RWPE1 (cell line): ENCODE measurements around the gene NMT1.
A peak's percentile ranks its signal among the peaks of the same experiment; 100 is the strongest.

Experiments used
- CTCF ChIA-PET: fragments of 350-600 bp; sonication (Branson Sonifier 250); formaldehyde crosslinking; extraction: SDS; loops from one replicate; lab custom pipeline; 2021; lab: Yijun Ruan, JAX
- POLR2A ChIA-PET: fragments of 400-600 bp; formaldehyde crosslinking; extraction: SDS; loops from one replicate; lab custom pipeline; 2020; ENCODE audit warnings: antibody characterized with exemption; ENCODE audit not compliant: low non-redundant PET; lab: Yijun Ruan, JAX
- DNase-seq: peaks from one replicate; pipeline ENCODE4 v3.0.0; 2012; ENCODE audit warnings: low spot score
- H3K27ac ChIP-seq: fragments of 450-650 bp; 2 replicates; pipeline ENCODE4 v1.5.1; 2017
- CTCF ChIP-seq: fragments of 450-650 bp; conservative IDR thresholded peaks from 2 replicates; pipeline ENCODE4 v1.5.1; 2017; ENCODE audit warnings: low read depth, mild to moderate bottlenecking

The NMT1 gene

GRCh38 chr17:45144199-45145034, 83.3 kb downstream of the NMT1 start:
- POLR2A ChIA-PET, result interaction anchor here (0.5 to 1.0 kb wide), 2 partner anchors 9 to 11 kb away, joined by 4 to 6 read pairs; partner anchors contain the start of gene ACBD4
- no peak for DNase-seq
- no peak for TF ChIP-seq CTCF
- H3K27ac ChIP-seq, result peak overlapping the region; percentile 95
- CTCF ChIA-PET, result interaction anchor here (0.6 to 1.4 kb wide), 3 partner anchors 9 to 1955 kb away, joined by 3 to 10 read pairs (median 9); partner anchors contain the start of gene ACBD4

GRCh38 chr17:45145035-45145389, 83.9 kb downstream of the NMT1 start:
- peak overlapping the region; percentile 95 for H3K27ac ChIP-seq
- DNase-seq, result no peak
- ChIA-PET POLR2A (interaction anchor here (0.5 to 0.6 kb wide), 2 partner anchors 11 to 28 kb away, joined by 3 to 6 read pairs; no protein-coding TSS in a partner anchor), CTCF (interaction anchor here (1.7 kb wide), 1 partner anchor 10 kb away, joined by 8 read pairs; the partner anchor contains the start of gene ACBD4)
- no peak for TF ChIP-seq CTCF

GRCh38 chr17:45146166-45146565, 85.0 kb downstream of the NMT1 start:
- ChIA-PET CTCF (interaction anchor here (0.9 to 1.7 kb wide), 4 partner anchors 11 to 52 kb away, joined by 3 to 8 read pairs (median 4); partner anchors contain the start of genes ACBD4 and PLCD3), POLR2A (no interaction called here)
- H3K27ac ChIP-seq, result peak overlapping the region; percentile 95
- no peak for TF ChIP-seq CTCF
- DNase-seq, result no peak

- no peak for TF ChIP-seq CTCF
- CTCF ChIA-PET, result interaction anchor here (0.9 to 1.7 kb wide), 4 partner anchors 11 to 52 kb away, joined by 3 to 8 read pairs (median 4); partner anchors contain the start of genes ACBD4 and PLCD3
- POLR2A ChIA-PET, result no interaction called here
- no peak for DNase-seq
- peak overlapping the region; percentile 95 for H3K27ac ChIP-seq
These were observed 85.4 kb downstream of the NMT1 start for GRCh38 chr17:45146592-45146889.

GRCh38 chr17:45146890-45147580, 85.9 kb downstream of the NMT1 start:
- peak overlapping the region; percentile 95 for H3K27ac ChIP-seq
- no peak for DNase-seq
- ChIA-PET POLR2A (interaction anchor here (2.9 kb wide), 1 partner anchor 14 kb away, joined by 22 read pairs; the partner anchor contains the start of gene HEXIM2), CTCF (interaction anchor here (0.6 to 1.7 kb wide), 5 partner anchors 12 to 346 kb away, joined by 3 to 8 read pairs (median 3); partner anchors contain the start of gene ACBD4)
- no peak for TF ChIP-seq CTCF
